GM10248 (cell line): ENCODE results near the gene BSG.

Experiments used
- CTCF ChIA-PET: fragments of 300-600 bp; sonication (Branson Sonifier 250); formaldehyde crosslinking; extraction: SDS; loops from one replicate; lab custom pipeline; 2021; ENCODE audit warnings: antibody characterized with exemption; lab: Yijun Ruan, JAX
- POLR2A ChIA-PET: fragments of 350-650 bp; sonication (Branson Sonifier 250); formaldehyde crosslinking; extraction: SDS; loops from one replicate; lab custom pipeline; 2020; ENCODE audit warnings: antibody characterized with exemption; lab: Yijun Ruan, JAX
- DNase-seq: peaks from one replicate; pipeline ENCODE4 v3.0.0; 2012; ENCODE audit errors: extremely low spot score
- CTCF ChIP-seq: IDR thresholded peaks from 2 replicates; pipeline ENCODE4 v1.5.1; 2012; ENCODE audit warnings: mild to moderate bottlenecking, low read depth; ENCODE audit errors: extremely low read depth, missing control alignments, control extremely low read depth

Gene BSG

GRCh38 chr19:580274-580835 lies 8.0 kb downstream of the BSG start:
- CTCF ChIA-PET = no interaction called here
- TF ChIP-seq CTCF = no peak
- POLR2A ChIA-PET = no interaction called here
- DNase-seq = no peak

GRCh38 chr19:581399-582111 lies 9.2 kb downstream of the BSG start:
- CTCF ChIA-PET = interaction anchor here (1.4 kb wide), 1 partner anchor 71 kb away, joined by 3 read pairs; no protein-coding TSS in a partner anchor
- no peak for TF ChIP-seq CTCF
- POLR2A ChIA-PET = no interaction called here
- no peak for DNase-seq

- ChIA-PET CTCF (interaction anchor here (1.4 to 2.8 kb wide), 2 partner anchors 72 to 152 kb away, joined by 3 to 10 read pairs; no protein-coding TSS in a partner anchor), POLR2A (no interaction called here)
- no peak for TF ChIP-seq CTCF
- no peak for DNase-seq
Observed at GRCh38 chr19:582497-583197, 10.3 kb downstream of the BSG start.

GRCh38 chr19:583198-583967 lies 11.0 kb downstream of the BSG start:
- CTCF ChIA-PET = interaction anchor here (1.1 to 3.2 kb wide), 8 partner anchors 9 to 154 kb away, joined by 3 to 12 read pairs (median 6); no protein-coding TSS in a partner anchor
- no peak for TF ChIP-seq CTCF
- POLR2A ChIA-PET = no interaction called here
- DNase-seq = no peak

GRCh38 chr19:583968-584239 lies 11.5 kb downstream of the BSG start:
- no peak for DNase-seq
- POLR2A ChIA-PET = no interaction called here
- TF ChIP-seq CTCF = no peak
- CTCF ChIA-PET = interaction anchor here (0.9 to 3.2 kb wide), 11 partner anchors 9 to 169 kb away, joined by 3 to 12 read pairs (median 4); no protein-coding TSS in a partner anchor
